GM19193 (cell line): ENCODE results near the gene PIM1.

Experiments
- POLR2A ChIP-seq: IDR thresholded peaks from 4 replicates; pipeline ENCODE4 v1.6.1; 2011; ENCODE audit not compliant: insufficient read depth, insufficient read length; ENCODE audit errors: extremely low read depth

PIM1 gene

GRCh38 chr6:37222125-37222967 lies 52.4 kb downstream of the PIM1 start:
- no peak for TF ChIP-seq POLR2A

GRCh38 chr6:37222992-37223391 lies 53.0 kb downstream of the PIM1 start:
- TF ChIP-seq POLR2A, result no peak
